T47D (cell line): ENCODE measurements around the gene PPP1R15B.

Source experiments
- DNase-seq, 2 experiments: peaks; one replicate each; pipeline versions ENCODE4 v3.0.0 to v3.0.0-alpha.2; 2011 to 2012; ENCODE audit warnings: low read depth in 1 of 2, low spot score in 1 of 2
- JUND ChIP-seq: IDR thresholded peaks from 2 replicates; pipeline ENCODE4 v1.6.1; 2012; ENCODE audit warnings: low read depth
- in situ Hi-C: cut with HindIII; loops from 2 replicates; pipeline ENCODE4 v1.10.0; 2016; ENCODE audit warnings: low sequenced_read_pairs, low pct_unique_long_range_greater_than_20kb

PPP1R15B gene

DNA sequence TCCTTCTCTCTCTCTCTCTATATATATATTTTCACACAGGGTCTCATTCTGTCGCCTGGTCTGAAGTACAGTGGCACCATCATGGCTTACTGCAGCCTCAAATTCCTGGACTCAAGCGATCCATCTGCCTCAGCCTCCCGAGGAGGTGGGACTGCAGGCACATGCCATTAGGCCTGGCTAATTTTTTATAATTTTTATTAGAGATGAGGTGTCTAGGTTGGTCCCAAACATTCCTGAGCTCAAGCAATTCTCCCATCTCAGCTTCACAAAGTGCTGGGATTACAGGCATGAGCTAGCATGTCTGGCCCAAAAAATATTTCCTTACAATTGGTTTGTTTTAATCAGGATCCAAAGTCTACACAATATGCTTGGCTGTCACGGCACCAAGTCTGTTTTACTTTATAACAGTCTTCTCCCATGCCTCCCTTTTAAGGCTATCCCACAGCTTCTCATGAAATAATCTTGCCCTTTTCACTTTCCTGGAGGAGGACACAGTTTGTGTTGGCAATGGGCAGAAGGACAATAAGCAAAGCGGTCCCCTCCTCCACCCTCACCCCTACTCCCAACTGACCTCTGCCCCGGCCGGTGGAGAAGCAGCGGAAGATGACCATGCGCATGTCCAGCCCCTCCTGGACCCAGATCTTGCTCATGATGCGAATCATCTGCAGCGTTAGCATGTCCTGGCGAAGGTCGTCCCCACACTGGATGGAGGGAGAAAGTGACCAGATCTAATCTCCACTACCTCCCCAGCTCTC lies 28.2 kb upstream of the PPP1R15B start:
- TF ChIP-seq JUND = no peak
- in situ Hi-C loops = no loop called here
- no peak for DNase-seq

DNA sequence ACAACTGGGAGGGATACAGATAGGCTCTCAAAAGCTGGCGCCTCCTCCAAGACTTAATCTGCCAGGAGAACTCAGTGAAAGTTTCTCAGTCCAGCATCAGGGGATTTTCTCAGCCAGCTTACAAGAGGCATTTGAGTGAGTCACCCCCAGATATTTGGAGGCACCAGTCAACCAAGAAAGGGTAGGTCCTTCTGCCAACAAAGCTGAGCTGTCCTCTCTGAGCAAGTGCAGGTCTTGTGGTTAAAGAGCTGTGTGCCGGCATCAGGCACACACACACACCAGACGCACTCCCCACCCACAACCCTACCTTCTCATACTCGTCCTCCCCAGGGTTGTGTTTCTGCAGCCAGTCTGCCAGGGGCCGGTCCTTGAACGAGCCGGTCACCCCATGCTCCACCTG lies 27.0 kb upstream of the PPP1R15B start:
- no peak for TF ChIP-seq JUND
- in situ Hi-C loops = no loop called here
- DNase-seq = no peak

DNA sequence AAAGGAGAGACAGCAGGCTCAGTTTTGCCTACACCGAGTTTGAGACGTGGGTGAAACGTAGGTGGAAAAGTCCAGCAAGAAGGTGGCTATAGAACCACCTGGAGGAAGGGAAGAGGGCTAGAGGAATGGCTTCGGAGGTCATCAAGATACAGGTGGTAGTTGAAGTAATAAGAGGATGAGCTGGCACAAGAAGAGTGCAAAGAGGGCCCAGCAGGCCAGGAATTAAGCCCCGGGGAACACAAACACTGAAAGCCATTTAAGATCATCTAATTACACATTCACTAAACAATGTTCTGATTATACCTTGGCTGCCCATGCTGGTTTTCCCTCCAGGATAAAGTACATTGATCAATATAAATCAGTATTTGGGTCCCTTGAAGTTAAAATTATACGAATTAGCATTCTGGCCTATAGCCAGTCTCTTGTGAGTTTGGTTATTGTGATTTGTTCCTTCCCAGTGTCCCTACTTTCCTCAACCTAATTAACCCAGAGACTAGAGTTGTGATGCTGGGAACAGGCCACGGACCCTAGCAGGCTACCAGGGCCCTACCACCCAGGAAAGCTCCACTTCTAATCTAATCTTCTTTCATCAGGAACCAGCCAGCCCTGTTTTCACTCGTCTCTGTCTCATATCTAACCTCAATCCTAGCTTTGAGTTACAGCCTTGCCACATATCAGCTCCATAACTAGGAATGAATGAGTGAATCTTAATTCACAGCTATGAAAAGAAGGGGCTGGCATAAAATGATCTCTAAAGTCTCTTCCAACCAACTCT lies 26.4 kb upstream of the PPP1R15B start:
- DNase-seq = no peak
- TF ChIP-seq JUND = no peak
- in situ Hi-C loops = no loop called here

DNA sequence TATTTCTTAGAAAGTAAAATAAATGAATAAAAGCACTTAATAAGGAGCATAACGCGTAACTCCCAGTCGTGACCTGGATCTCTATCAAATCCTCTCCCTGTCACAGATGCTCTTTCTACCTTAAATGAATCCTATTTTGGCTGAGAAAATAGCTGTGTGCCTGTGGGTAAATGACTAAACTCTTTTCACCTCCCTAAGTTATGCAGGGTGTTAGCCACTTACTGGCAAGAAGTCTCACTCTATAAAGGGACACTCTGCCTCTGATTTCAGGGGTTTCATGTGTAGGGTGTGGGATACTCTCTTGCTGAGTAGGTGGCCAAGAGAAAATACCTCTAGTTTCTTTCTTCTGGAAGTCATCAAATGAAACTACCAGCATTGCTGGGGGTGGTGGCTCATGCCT lies 24.3 kb upstream of the PPP1R15B start:
- DNase-seq = no peak
- in situ Hi-C loops = no loop called here

DNA sequence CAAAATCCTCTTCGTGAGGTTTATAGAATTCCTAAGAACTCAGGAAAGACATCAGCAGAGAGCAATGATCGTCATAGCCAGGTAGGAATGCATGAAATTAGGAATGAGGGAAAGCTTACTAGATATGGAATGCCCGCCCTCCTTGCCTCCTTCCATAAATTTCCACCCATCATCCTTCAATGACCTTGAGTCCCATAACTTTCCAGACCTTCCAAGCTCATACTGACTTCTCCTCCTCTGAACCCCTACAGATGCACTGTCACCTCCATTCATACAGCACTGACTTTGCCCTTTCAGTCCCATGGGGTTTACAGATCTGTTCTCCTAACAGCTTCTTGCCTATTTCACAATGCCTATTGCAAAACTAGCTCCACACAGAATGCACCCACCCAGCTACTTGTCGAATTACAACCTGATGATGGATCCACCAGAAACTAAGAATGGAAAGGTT lies 23.8 kb upstream of the PPP1R15B start:
- no peak for TF ChIP-seq JUND
- in situ Hi-C loops = no loop called here
- DNase-seq = no peak

More for the DNA sequence above, 24.3 kb upstream of the PPP1R15B start:
- TF ChIP-seq JUND = no peak

DNA sequence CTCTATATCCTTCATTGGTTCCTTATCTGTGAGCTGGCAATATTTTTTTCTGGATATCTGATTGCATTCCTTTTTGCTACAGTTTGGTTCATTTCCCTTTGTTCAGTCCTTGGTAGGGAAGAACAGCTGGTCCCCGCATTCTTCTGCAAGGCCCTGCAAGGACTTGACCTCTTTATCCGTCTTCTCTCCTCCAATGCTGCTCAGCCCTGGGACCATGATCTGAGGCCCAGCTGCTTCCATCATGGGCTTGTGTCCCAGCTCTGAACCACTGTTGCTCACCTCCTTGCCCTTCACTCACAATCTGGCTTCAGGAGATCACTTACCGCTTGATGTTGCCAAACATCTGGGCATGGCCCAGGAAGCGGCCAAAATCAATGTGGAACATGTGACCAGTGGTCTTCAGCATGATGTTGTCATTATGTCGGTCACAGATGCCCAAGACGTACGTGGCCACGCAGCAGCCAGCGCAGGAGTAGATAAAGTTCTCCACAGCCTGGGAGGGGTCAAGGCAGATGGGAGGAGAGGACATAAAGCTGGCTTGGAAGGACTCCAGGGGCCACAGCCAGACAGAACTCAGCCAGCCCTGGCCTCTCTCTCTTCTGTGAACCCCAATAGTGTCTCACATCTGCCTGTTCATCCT lies 22.6 kb upstream of the PPP1R15B start:
- TF ChIP-seq JUND = no peak
- in situ Hi-C loops = no loop called here
- DNase-seq = no peak

DNA sequence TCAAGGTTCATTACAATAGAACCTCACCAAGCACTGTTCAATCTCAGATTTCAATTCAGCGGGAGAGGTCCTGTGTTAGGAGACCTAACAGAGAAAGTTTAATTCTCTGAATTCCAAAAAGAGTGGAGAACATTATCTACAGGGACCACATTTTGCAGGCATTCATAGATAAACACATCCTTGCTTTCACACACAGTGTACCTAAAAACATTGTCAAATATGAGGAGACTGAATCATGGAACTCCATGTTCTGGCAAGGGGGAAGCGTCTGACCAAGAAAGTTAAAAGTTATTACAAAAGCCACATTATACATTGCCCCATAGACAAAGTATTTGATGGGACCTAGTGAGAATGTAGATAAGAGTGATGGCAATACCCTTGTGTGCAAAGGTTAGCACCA lies 21.1 kb upstream of the PPP1R15B start:
- no peak for DNase-seq
- TF ChIP-seq JUND = no peak
- in situ Hi-C loops = no loop called here

DNA sequence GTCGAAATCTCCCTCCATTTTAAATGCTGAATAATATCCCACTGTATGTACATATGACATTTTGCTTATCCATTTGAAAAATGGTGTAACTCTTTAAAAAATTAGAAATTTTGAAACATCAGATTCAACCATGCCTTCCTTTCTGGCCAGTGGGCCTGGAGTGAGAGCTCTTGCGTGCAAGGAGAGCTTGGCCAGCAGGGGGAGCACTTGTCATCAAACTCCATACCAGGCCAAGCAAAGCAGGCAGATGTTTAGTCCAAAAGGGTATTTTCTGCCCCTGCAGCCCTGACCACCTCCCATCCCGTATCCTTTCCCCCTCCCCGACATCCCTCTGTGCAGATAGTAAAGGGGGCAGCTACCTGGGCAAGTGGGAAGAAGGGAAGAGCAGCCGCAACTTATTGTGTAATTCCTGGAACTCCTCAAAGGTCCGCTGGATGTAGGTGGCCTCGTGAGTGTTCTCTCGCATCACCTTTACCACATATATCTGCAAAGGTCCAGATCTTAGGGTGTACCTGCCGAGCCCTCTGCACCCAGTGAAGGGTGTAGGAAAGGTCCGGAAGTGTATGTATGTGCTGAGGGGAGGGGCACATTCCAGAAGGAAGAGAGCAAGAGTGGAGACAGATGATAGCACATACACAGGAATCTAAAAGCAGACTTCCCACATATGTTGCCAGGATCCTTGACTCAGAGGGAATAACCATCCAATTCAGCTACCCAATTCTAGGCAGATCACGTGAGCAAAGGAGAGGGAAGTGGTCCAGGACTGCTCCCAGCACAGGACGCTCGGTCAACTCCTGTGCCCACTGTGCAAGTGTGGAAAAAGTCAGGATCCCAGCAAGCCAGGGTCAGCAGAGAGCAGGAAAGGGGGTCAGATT lies 19.9 kb upstream of the PPP1R15B start:
- TF ChIP-seq JUND = no peak
- DNase-seq = peak; percentile 81 to 84
- in situ Hi-C loops = no loop called here

DNA sequence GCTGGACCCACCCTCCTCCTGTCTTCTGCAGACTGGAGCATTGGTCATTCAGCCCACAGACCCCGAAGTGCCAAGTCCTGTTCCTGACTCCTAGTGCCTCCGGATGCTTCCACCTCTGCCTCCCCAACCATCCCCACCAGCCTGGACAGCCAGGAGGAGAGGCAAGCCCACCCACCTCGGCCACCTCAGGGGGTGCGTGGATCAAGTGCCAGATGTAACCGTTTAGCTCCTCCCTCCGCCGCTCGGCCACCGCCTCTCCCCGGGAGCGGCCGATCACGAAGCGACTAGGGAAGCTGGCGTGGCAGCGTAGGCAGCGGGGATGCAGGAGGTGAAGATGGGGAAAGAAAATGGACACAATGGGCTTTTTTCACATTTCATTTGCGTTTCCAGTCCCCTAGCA lies 18.1 kb upstream of the PPP1R15B start:
- TF ChIP-seq JUND = no peak
- in situ Hi-C loops = no loop called here
- no peak for DNase-seq

DNA sequence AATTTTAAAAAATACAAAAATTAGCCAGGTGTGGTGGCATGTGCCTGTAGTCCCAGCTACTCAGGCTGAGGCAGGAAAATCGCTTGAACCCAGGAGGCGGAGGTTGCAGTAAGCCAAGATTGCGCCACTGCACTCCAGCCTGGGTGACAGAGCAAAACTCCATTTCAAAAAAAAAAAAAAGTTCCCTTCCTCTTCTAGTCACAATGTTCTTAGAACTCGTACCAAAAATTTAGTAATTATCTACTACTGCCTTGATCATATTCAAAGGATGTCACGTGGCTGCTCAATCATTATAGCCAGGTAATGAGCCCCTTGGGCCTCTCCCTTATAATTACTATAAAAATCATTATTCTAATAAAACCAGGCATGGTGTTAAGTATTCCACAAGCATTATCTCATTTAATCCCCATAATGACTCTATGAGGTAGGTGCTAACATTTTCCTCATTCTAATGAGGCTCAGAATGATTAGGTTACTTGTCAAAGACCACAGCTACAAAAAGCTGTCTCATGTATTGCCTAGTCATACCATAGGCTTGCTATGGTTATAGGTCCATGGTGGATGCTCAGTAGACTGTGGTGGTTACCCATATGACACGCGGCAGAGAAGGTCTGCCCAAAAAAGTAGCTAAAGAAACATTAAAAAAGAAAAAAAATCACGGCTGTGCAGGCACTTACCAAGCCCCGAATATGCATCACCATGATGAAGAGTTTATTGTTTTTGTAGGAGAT lies 15.5 kb upstream of the PPP1R15B start:
- TF ChIP-seq JUND = no peak
- in situ Hi-C loops = no loop called here
- DNase-seq = no peak

DNA sequence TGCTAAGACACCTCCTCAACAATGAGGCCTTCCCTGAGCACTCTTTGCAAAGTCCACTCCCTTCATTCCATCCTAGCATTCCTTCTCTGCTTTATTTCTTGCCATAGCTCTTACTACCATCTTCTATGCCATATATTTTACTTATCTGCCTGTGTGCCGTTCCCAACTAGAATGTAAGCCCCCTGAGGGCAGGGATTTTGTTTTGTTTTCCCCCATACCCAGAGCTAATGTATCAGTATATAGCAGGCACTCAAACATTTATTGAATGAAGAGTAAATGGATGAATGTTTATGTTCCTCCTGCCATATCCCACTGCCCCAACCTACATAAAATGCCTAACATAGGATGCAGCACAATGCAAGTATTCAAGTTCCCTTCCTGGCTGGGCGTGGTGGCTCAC lies 14.9 kb upstream of the PPP1R15B start:
- no peak for TF ChIP-seq JUND
- DNase-seq = no peak
- in situ Hi-C loops = no loop called here

DNA sequence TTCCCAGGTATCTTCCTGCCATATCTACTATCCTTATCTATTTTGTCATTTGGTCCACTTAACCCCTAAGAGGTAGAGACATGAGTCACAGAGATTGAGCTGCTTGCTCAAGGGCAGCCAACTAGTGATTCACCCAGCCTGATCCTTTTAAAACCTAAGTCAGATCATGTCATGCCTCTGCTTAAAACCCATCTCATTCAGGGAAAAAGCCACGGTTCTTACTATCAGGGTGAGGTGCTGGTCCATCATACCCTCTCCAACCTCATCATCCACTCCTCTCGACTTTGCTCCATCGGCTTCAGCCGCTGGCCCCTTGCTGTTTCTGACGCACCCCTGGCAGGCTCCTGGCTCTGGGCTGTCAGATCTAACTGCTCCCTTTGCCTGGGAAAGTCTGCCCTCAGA lies 14.4 kb upstream of the PPP1R15B start:
- no peak for TF ChIP-seq JUND
- in situ Hi-C loops = no loop called here
- DNase-seq = no peak
